AG09319 (cell line): ENCODE data around the gene NTN4.
"Not testable (repeated sequence)": the region's sequence is repeated elsewhere in the genome, so short reads cannot be mapped to it uniquely, and the experiment has no call there.

Experiments used
- DNase-seq: peaks from one replicate; pipeline ENCODE4 v3.0.0-alpha.2; 2010; ENCODE audit warnings: low read depth; ENCODE audit errors: extremely low read depth
- CTCF ChIP-seq: IDR thresholded peaks from 2 replicates; pipeline ENCODE4 v1.5.1; 2011; ENCODE audit warnings: low read depth, mild to moderate bottlenecking, inconsistent platforms, low read length, moderate library complexity

NTN4 gene

GRCh38 chr12:95784286-95784685 lies 6.3 kb downstream of the NTN4 start:
- TF ChIP-seq CTCF = no peak
- no peak for DNase-seq

GRCh38 chr12:95775466-95775865 lies 15.1 kb downstream of the NTN4 start:
- not testable (repeated sequence) for DNase-seq

- no peak for TF ChIP-seq CTCF
- no peak for DNase-seq
Observed at GRCh38 chr12:95774311-95775045, 16.1 kb downstream of the NTN4 start.

GRCh38 chr12:95773320-95773719 lies 17.2 kb downstream of the NTN4 start:
- TF ChIP-seq CTCF = no peak
- DNase-seq = no peak

- DNase-seq = no peak
- no peak for TF ChIP-seq CTCF
Observed at GRCh38 chr12:95767703-95768102, 22.9 kb downstream of the NTN4 start.

- no peak for DNase-seq
- TF ChIP-seq CTCF = no peak
Observed at GRCh38 chr12:95766356-95767019, 24.1 kb downstream of the NTN4 start.

- DNase-seq = no peak
- TF ChIP-seq CTCF = no peak
Observed at GRCh38 chr12:95764848-95765247, 25.7 kb downstream of the NTN4 start.
